GM21360 (cell line): ENCODE measurements around the gene SMIM32.
A peak's percentile ranks its signal among the peaks of the same experiment; 100 is the strongest.

Experiments used
- ATAC-seq: cut with Tn5 transposase; IDR thresholded peaks from one replicate; pipeline ENCODE4 v1.9.1; 2021; ENCODE audit warnings: mild to moderate bottlenecking, moderate library complexity; ENCODE audit not compliant: unreplicated experiment

Gene SMIM32

DNA sequence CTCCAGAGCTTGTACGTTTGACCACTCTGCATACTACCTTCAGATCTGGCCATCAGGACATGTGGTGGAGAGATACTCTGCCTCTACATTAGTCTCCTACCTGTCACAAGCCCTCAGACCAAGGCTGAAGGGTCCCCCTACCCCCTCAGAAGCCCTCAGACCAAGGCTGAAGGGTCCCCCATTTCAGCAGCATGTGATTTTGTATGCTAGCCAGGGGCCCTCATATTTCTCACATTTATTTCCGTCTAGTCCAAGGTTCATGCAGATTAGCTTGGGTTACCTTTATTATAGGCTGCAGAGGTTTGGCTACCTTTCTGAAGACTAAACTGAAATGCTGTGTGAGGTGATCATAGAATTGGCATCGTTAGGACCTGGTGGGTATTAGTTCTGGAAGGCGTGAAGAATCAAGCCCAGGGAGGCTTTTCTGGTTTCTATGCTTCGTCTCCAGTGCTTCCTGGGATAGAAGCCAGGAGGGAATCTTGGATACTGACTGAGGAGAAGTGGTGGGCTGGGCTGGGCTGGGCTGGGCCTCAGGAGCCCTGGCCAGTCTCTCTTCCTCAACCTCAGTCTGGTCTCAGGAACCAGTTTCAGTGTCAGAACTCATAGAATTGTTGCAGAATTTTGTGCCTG, 2.8 kb downstream of the SMIM32 start:
- no peak for ATAC-seq

DNA sequence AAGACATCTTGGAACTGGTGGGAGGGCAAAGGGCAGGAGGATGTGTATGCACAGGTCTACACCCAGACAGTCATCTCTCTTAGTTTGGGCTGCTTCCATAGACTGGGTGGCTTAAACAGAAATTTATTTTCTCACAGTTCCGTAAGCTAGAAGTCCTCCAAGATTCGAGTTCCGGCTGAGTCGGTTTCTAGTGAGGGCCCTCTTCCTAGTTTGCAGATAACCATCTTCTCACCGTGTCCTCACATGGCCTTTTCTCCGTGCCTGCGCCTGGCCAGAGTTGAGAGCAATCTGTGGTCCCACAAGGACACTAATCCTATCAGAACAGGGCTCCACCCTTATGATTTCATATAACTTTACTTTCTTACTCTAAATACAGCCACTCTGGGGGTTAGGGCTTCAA, 4.1 kb downstream of the SMIM32 start:
- no peak for ATAC-seq

DNA sequence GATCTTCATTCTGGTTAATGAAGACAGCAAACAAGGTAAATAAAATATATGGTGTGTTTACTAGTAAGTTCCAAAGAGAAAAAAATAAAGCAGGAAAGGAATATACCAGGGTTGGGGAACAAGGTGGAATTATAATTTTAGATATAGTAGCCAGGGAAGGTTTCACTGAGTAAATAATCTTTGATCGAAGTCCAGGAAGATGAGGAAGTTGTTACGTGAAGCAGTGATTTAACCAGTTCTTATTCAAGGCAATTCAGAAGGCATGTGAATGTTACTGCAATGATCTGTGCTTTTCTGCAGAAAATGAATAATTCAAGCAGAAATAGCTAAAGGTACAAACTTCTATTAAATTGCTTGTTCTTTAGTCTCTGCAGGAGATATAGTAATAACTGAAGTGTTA, 6.2 kb downstream of the SMIM32 start:
- ATAC-seq: no peak

DNA sequence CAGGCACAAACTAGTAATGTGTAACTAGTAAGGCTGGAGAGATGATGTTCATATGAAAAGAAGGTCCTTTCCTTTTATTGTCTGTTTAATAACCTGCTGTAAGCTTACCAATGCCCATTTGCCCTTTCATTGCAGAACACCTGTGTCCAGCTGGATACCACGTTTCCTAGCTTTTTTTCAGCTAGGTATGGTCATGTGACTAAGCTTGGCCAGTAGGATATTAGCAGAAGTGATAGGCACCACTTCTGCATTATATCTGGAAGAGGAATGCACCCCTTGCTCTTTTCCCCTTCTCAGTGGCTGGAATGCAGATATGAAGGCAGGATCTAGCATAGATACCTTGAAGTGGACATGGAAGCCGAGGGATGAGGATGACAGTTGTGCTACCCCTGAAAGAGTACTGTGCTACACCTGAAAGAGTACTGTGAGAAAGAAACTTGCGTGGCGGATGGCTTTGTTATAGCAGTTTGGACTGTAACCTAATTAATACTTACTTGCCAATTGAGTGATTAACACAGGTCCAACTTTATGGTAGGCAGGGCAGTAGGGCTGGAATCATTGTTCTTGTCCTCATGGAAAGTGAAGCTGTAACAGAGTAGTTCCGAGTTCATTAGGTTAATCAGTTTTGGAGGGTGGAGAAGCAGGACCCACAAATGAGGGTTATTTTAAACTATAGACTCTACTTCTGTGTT, 6.8 kb downstream of the SMIM32 start:
- ATAC-seq: no peak

DNA sequence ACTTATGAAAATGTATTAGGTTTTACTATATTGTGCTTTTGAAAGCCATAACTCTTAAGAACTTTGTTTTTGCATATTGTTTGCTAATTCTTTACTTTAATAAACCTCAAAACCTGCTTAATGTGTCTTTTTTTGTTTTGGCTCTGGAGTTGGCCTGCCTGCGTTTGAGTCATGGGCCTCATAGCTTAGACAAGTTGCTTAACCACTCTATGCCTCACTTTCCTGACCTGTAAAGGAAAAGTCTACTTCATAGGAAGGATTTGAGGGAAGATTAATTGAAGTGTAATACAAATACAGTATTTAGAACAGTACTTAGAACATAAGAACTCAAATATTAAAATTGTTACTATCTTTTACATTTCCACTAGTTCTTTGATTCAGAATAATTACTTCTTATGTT, 10.3 kb downstream of the SMIM32 start:
- ATAC-seq: no peak

GRCh38 chr5:136174021-136174659, 18.8 kb downstream of the SMIM32 start:
- ATAC-seq: no peak

GRCh38 chr5:136169218-136169617, 23.7 kb downstream of the SMIM32 start:
- ATAC-seq: no peak

DNA sequence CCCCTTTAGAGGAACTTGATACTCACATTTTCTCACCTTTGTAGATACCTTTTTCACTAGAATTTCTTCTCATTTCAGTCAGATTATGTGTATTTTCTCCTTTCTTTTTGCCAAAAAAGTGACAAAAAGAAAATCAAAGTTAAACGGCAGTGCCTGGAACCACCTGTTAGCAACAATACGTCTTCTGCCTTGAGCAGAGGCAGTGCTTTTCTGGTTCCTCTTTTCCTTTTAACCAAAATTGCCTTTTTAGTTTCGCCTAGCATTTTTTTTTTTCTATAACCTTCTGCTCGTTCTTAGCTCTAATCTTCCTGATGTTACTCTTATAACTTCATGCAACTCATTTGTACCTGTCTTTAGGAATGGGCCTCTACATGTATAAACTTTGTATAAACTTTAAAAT, 26.1 kb downstream of the SMIM32 start:
- no peak for ATAC-seq

DNA sequence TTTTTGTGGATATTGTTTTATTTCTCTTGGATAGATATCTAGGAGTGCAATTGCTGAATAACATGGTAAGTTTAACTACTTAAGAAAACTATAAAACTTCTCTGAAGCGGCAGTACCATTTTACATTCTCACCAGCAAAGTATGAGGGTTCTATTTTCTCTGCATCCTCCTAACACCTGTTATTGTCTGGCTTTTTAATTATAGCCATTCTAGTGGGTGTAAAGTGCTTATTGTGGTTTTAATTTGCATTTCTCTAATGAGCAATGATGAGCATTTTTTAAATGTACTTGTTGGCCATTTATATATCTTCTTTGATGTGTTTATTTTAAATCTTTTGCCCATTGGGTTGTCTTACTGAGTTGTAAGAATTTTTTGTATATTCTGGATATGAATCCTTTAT, 28.7 kb downstream of the SMIM32 start:
- no peak for ATAC-seq

DNA sequence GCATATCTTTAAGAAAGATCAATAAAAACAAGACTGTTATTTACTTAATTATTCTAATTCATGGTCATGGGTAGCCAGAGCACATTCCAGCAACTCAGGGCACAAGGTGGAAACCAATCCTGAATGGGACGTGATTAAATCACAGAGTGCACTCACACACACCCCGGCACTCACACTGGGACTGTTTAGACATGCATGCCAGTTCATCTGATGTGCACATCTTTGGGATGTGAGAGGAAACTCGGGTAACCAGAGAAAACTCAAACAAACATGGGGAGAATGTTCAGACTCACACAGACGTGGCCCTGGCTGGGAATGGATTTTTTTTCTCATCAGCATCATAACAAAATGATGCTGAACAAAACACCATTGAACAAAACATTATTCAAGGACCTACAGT, 31.0 kb downstream of the SMIM32 start:
- ATAC-seq: no peak

- no peak for ATAC-seq
Observed at GRCh38 chr5:136159457-136159856, 33.5 kb downstream of the SMIM32 start.

- no peak for ATAC-seq
Observed at GRCh38 chr5:136157514-136157913, 35.4 kb downstream of the SMIM32 start.

DNA sequence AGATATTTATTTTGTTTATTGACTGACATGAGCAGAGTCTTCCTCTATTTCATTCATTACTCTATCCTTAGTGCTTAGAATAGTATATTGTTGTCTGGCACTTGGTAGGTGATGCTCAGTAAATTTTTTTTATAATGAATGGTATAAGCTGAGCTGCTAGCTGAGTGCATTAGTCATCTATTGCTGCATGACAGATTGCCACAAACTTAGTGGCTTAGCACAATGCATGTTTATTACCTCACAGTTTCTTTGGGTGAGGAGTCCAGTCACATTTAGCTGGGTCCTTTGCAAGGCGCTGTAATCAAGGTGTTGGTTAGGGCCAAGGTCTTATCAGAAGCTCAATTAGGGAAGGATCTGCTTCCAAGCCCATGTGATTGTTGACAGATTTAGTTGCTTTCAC, 37.2 kb downstream of the SMIM32 start:
- ATAC-seq: no peak

DNA sequence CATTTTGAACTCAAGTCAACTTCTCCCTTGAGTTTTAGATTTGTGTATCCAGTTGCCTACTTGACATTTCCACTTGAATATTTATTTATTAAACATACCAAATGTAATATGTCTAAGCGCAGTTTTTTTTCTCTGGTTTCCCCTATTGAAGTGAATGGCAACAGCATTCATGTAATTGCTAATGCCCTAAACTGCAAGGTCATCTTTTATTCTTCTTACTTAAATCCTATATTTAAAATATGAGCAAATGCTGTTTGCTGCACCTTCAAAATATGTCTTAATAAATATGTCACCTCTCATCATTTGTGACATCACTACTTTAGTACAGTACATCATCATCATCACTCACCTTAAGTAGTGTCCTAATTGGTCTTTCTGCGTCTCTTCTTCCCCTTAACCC, 37.9 kb downstream of the SMIM32 start:
- no peak for ATAC-seq

DNA sequence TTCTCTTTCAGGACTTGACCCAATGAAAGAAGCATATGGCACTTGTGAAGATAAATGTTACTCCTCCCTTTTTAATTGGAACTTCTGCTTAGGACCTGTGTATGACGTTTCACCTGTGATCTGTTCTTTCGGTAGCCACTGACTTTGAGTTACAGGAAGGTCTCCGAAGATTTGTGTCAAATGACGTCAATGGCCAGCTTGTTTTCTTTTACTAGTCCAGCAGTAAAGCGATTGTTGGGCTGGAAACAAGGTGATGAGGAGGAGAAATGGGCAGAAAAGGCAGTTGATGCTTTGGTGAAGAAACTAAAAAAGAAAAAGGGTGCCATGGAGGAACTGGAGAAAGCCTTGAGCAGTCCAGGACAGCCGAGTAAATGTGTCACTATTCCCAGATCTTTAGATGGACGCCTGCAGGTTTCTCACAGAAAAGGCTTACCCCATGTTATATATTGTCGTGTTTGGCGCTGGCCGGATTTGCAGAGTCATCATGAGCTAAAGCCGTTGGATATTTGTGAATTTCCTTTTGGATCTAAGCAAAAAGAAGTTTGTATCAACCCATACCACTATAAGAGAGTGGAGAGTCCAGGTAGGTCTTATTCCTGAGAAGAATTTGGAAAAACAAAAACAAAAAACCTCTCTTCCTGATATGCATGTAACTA, 39.3 kb downstream of the SMIM32 start:
- no peak for ATAC-seq

- no peak for ATAC-seq
Observed at GRCh38 chr5:136149891-136150290, 43.1 kb downstream of the SMIM32 start.

DNA sequence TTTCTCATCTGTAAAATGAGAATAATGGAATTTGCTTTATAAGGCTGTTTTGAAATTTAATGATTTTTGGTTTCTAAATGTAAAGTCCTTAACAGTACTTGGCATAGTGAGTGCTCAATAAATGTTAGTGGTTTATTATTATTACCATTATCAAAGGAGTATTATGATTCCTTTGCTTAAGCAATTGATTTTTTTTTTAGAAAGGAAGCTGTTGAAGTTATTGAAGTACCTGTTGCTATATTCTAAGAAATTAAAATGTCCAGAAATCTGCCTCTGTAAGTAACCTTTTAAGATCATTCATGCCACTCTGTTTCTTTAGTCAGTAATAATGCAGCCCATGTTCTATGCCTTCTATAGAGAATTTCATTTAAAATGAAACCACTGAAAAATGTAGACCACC, 45.3 kb downstream of the SMIM32 start:
- no peak for ATAC-seq

GRCh38 chr5:136146201-136146600, 46.8 kb downstream of the SMIM32 start:
- ATAC-seq: no peak

- ATAC-seq: peak; percentile 73
Observed at GRCh38 chr5:136145030-136145429, 47.9 kb downstream of the SMIM32 start.

GRCh38 chr5:136143763-136144162, 49.2 kb downstream of the SMIM32 start:
- no peak for ATAC-seq

DNA sequence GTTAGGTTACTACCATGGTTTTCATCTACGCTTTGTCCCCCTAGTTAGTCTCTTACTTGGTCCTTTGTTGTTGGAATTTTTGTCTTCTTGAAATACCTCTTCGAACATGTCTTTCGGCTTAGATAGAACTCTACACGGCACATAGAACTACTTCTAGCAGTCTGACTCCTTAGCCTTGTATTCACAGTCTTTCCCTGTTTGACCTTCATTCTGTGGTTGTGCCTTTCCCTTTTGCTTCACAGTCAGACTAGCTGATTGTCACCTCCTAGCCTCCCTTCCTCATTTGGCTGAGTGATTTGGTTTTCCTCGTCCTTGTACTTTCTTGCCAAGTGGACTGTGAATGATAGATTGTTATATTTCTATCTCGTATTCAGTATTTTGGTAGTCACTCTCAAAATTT, 49.6 kb downstream of the SMIM32 start:
- no peak for ATAC-seq

- peak; percentile 61 for ATAC-seq
Observed at GRCh38 chr5:136141561-136141960, 51.4 kb downstream of the SMIM32 start.
